ENCODE data around the gene CA9.

DNA sequence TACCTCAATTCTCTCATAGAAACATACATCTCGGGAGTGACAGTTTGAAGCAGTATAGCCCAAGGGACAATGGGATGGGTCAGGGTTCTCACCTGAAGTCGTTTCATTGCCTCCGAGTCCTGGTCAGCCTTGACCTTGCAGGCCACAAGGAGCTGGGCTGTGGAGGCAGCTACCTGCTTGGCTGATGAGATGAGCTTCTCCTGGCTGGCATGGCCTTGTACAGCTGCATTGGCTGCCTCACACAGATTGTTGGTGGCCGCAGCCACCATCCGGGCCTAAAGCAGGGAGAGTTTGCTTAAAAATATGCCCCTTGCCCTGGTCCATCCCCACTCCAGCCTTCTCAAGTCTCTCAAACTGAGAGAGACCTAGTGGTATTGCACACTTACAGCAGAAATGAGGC lies 24.5 kb downstream of the CA9 start:
- TF ChIP-seq EZH2phosphoT487 (IDR thresholded peaks at IDR 0.05; ENCODE audit: insufficient read depth, low read depth), result no peak
- TF ChIP-seq EZH2 (IDR thresholded peaks at IDR 0.05; ENCODE audit: insufficient read depth, poor library complexity, severe bottlenecking), result no peak
